ENCODE results near the gene POLE3. TPM values are rescaled to one million over a fixed set of nuclear protein-coding genes. Genes with fewer than 3 reads are reported as not detected.
A peak's percentile ranks its signal among the peaks of the same experiment; 100 is the strongest.

POLE3 gene
- total RNA-seq, 1 donor, result 54.0 TPM

GRCh38 chr9:113403646-113404045 lies 6.8 kb downstream of the POLE3 start:
- no peak overlapping the region for H3K4me3 ChIP-seq (ENCODE audit: low read depth, low read length)
- DNase-seq (ENCODE audit: low read depth), result no peak
- no peak for TF ChIP-seq CTCF (IDR thresholded peaks at IDR 0.05; ENCODE audit: insufficient read depth, low read depth, low read length)

- TF ChIP-seq CTCF (IDR thresholded peaks at IDR 0.05; ENCODE audit: insufficient read depth, low read depth, low read length), result peak; percentile 93
- peak; percentile 99 for DNase-seq (ENCODE audit: low read depth)
- H3K4me3 ChIP-seq (ENCODE audit: low read depth, low read length), result peak within 1 kb of the TSS; percentile 93
These were observed 9.3 kb downstream of the POLE3 start, which contains the start of gene ALAD for GRCh38 chr9:113401027-113401792. TSS of gene ALAD (minus strand) at chr9:113401284. CDS start at chr9:113393559, 7,725 bp downstream.

GRCh38 chr9:113399646-113400200 lies 10.8 kb downstream of the POLE3 start:
- H3K4me3 ChIP-seq (ENCODE audit: low read depth, low read length), result no peak overlapping the region

GRCh38 chr9:113398796-113399195 lies 11.7 kb downstream of the POLE3 start:
- H3K4me3 ChIP-seq (ENCODE audit: low read depth, low read length), result no peak overlapping the region
- no peak for TF ChIP-seq CTCF (IDR thresholded peaks at IDR 0.05; ENCODE audit: insufficient read depth, low read depth, low read length)
- DNase-seq (ENCODE audit: low read depth), result no peak

More at GRCh38 chr9:113399646-113400200, 10.8 kb downstream of the POLE3 start:
- no peak for DNase-seq (ENCODE audit: low read depth)
- no peak for TF ChIP-seq CTCF (IDR thresholded peaks at IDR 0.05; ENCODE audit: insufficient read depth, low read depth, low read length)

GRCh38 chr9:113397203-113397631 lies 13.3 kb downstream of the POLE3 start:
- H3K4me3 ChIP-seq (ENCODE audit: low read depth, low read length), result no peak overlapping the region
- TF ChIP-seq CTCF (IDR thresholded peaks at IDR 0.05; ENCODE audit: insufficient read depth, low read depth, low read length), result no peak
- DNase-seq (ENCODE audit: low read depth), result no peak

GRCh38 chr9:113395000-113395861 lies 15.2 kb downstream of the POLE3 start:
- DNase-seq (ENCODE audit: low read depth), result no peak
- H3K4me3 ChIP-seq (ENCODE audit: low read depth, low read length), result no peak overlapping the region
- no peak for TF ChIP-seq CTCF (IDR thresholded peaks at IDR 0.05; ENCODE audit: insufficient read depth, low read depth, low read length)

All from fibroblast of villous mesenchyme (primary cell).